GM19463 (cell line): ENCODE measurements around the gene PRDX2.

Experiments used
- ATAC-seq: cut with Tn5 transposase; IDR thresholded peaks from one replicate; pipeline ENCODE4 v1.9.1; 2021; ENCODE audit warnings: mild to moderate bottlenecking, moderate library complexity; ENCODE audit not compliant: unreplicated experiment

PRDX2 gene

DNA sequence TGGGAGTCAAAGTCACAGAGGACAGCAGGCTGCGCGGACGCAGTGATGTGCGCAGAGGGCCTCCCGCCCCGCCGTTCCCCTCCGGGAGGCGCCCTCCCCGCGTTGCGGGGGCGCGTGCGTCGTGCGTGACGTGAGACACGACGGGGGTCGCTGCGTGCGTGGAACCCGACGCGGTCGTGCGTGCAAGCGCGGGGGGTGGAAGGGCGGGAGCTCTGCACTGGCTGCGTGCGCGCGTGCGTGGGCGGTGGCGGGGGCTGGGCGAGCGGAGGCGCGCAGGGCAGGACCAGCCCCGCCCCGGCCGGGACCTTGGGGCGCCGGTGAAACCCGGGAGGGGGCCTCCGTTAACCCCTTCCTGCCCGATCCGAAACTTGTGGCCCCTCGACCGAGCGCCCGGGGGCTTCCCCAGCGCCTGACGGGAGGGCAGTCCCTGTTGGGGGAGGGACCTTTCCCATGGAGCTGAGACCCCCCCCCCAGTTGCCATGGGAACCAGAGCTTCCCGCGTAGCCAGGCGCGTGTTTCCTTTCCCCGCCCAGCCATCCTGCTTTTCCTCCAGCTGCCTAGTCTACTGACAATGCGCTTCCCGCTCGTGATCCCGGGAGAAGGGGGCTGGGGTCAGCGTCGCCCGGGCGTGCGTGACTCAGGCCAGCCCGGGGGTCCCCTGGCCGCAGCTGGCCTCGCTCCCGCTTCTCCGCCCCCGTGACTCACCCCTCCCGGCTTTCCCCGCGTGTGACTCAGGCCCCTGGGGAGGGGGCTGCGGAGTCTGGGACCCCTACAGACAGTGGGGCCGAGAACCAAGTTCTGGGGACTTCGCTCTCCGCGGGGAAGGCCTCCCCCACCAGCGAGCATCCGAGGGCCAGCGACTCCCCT lies 18.9 kb downstream of the PRDX2 start:
- peak; percentile 35 for ATAC-seq

DNA sequence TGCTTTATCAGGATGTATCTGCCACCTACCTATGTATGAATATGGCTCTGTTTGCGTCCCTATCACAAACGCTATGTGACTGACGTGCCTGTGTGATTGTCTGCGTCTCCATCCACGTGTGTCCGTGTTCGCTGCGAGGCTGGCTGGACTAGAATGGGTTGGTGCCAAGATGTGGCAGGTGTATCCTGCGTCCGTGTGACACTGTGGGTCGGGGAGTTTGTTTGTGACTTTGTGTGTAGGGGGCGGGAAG lies 19.5 kb downstream of the PRDX2 start:
- ATAC-seq = no peak

DNA sequence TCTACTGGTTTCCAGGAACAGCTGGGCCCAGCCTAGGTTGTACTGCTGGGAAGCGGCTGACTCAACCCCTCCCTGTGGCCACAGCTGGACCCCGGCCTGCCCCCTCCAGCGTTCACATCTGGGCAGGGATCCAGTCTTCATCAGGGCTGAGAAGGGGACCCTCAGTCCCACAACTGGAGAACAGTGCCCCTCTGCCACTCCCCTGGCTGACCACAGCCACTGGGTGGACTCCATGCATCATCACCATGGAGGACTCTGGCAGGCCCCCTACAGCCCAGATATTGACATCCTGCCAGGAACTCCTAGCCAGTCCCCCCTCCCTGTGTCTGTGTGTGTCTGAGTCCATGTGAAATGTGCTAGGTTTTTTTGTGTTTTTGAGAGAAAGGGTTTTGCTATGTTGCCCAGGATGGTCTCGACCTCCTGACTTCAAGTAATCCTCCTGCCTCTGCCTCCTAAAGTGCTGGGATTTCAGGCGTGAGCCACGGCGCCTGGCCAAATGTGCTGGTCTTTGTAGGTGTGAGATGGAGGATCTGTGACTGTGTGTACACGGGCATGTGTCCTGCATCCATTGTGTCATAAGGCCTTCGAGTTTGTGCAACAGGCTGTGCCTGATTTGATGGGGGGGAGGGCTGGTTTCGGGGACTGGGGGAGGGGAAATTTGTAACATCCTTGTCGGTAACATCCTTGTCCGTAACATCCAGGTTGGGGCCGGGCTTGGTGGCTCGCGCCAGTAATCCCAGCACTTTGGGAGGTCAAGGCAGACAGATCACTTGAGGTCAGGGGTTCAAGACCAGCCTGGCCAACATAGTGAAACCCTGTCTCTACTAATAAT lies 22.2 kb downstream of the PRDX2 start:
- ATAC-seq = no peak

DNA sequence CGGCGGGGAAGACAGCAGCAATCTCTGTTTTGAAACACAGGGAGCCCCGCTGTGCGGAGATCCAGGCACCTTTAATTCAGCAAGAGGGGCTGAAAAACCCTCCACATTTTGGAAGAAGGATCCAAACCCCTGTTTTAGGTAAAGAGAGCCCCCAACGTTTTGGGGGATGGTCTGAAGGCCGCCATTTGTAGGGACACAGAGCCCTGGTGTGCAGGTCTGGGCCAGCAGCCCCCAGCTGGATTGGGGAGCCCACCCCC lies 22.8 kb downstream of the PRDX2 start:
- ATAC-seq = no peak

DNA sequence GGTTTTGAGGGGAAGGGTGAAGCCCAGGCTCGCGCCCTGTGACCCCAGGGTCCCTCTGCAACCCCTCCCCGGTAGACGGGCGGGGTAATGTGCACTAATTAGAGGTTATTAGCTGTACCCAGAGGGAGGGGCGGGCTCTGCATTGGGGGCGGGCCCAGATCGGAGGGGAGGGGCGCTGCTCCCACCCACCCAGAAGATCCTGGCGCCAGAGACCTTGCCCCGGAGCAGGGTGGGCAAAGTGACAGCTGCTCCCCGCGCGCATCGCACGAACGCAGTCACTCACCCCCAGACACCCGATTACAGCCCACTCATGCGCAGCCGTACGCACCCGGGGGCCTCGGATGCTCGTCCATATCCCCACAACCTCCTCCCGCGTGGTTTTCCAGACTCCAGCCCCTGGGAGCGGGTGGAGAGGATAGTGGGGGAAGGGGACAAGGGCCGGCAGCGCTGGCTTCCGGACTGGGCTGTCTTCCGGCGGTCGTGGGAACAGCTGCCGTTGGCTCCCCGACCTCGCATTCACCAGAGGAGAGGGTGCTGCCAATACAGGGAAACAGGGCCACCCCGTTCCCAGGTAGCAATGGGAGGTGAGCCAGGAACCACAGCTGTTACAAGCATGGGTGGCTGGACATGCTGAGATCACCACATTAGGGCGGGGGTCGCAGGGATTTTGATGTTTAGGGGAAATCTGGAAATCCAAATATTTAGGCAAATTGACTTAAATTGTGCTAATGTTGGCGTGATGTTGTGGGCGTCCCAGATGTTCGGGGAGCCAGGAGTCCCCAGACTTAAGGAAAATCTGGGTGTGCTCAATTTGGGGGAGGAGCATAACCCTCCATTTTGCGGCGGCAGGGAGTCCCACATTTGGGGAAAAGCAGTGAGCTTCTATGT lies 23.3 kb downstream of the PRDX2 start:
- ATAC-seq = no peak

DNA sequence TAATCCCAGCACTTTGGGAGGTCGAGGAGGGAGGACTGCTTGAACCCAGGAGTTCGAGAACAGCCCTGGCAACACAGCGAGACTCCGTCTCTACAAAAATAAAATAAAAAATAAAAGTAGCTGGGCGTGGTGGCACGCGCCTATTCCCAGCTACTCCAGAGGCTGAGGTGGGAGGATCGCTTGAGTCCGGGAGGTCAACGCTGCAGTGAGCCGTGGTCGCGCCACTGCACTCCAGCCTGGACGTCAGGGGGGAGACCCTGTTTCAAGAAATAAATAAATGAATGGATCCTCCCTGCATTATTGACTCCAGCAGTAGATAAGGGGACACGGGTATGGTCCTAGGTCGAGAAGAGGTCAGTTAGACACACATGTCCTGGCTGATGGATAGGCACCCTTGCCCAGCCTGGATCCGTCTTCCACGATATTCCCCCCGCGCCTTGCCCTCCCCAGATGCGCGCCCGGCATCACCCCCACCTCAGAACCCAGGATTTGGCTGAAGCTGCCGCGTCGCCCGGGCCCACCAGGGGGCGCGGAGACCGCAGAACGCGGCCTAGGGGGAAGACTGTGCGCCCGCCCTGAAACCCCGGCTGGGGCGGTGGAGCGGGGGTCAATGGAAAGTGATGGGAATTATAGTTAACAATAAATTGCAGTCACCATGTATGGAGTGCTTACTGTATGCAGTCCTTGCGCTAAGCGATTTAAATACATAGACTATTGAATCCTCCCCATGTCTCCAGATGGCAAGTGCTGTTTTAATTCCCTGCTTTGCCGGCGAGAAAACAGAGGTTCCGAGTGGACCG lies 24.2 kb downstream of the PRDX2 start:
- ATAC-seq = no peak

DNA sequence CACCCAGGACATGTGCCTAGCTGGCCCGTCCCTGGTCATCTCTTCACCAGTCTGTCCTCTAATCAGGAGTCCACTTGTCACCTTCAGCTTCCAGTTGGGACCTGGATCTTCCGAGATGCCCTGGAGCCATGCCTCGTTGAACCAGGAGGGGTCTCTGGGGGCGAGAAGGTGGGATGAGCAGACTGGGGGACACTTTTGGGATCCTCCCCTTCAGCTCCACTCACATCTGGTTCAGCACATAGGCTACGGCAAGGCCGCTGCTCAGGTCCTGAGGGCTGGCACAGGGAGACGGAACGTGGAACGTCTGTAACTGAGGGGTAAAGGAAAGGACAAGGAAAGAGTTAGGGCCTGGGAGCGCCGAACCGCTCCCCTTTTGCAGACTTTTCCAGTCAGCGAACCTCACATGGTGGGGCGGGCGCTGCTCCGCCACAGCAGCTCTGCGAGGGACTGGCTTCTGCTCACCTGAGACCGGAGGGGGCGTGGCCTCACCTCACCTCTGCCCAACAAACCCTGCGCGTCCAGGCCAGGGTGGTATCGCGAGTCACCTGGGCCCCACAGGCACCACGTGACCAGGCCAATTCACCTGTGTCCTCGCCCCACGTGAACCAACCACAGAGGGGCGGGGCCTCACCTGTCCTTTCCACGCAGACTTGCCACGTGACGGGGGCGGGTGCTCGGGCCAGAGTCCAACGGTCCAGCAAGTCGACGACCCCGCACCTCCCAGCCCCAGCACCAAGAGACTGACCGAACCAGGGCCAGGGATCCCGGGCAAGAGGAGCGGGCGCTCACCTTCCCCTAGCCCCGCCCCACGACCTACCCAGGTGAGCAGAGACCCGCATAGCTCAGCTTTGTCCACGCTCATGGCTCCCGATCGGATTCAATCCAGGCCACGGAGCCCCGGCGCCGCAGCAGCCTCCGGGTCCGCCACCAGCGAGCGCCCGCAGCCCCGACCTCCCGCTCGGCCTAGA lies 26.7 kb downstream of the PRDX2 start, which contains the start of gene HOOK2:
HOOK2 (minus strand) TSS at position 965 of the 968 bp plus-strand sequence; CDS start at position 862, 103 bp downstream.
- no peak for ATAC-seq

DNA sequence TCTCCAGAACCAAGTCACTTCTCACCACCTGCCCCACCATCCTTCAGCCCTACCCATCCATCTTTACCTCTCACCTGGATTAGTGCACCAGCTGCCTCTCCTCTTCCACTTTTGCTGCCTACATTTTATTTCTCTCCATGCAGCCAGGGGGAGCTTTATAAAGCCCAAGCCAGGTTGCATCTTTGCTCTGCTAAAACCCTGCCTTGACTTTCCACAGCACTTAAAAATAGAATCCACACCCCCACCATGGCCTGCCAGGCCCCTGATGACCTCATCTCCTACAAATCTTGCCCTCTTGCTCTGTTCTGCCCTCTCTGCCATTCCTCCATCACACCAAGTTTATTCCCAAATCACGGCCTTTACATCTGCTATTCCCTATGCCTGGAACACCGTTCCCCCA lies 28.0 kb downstream of the PRDX2 start:
- ATAC-seq = no peak

DNA sequence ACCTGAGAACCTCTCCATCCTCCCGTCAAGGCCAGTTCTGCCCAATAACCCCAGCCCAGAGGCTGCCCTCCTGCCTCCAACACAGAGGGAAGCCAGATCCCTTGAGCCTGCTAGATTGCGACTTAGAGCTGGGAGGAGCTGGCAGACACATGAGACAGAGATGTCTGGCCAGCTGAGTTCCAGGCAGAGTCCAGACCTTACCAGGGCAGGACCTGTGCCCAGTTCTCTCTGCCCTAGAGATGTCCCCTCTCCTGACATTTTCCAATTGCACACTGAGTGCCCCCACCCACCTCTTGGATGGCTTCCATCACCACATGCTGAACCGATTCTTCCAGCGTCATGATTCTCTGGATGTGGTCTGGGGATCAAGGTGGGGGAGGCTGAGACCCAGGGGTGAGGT lies 29.3 kb downstream of the PRDX2 start:
- no peak for ATAC-seq

DNA sequence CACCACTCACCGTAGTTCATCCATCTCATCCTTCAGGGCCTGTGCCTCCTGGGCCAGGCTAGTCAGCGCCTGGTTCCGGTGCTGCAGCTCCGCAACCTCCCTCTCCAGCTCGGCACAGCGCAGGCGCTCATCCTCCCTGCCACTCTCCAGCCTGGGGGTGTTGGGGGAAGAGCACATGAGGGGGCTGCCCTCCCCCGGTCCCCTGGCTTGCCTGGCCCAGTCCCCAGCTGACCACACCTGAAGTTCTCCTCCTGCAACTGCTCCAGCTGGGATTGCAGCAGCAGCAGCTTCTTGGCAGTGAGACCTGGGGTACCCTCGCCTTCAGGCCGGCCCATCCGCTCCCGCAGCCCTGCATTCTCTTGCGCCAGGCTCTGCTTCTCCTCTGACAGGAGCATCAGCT lies 30.7 kb downstream of the PRDX2 start:
- ATAC-seq = no peak

DNA sequence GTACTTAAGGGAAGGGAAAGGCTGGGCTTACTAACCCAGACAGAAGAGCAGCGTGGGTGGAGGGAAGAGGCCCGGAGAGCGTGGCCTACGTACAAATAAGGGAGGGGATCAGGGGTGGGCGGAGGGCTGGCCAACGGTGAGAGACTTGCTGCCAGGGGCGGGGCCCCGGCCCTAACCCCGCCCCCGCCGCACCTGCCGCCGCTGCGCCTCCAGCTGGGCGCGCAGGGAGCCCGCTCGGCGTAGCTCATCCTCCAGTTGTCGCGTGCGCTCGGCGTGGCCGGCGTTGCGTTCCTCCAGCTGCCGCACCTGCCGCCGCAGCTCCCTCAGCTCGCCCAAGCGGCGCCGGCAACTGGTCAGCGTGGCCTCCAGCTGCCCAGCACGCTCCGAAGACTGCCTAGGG lies 31.9 kb downstream of the PRDX2 start:
- no peak for ATAC-seq

DNA sequence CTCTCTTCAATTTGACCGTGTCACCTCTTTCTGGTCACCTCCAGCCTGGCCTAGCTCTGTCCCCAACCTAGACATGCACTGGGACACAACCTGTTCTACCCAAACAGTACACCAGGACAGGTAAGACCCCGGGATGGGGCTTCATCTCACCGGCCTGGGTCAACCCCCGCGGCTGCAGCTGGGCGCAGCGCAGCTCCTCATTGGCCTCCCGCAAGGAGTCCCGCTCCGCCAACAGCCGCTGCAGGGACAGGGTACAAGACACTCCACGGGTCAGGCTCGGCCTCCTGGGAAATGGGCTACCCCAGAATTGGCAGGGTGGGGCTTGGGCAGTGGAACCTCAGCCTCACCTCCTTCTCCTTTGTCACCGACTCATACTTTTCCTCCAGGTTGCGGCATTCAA lies 33.9 kb downstream of the PRDX2 start:
- ATAC-seq = no peak

DNA sequence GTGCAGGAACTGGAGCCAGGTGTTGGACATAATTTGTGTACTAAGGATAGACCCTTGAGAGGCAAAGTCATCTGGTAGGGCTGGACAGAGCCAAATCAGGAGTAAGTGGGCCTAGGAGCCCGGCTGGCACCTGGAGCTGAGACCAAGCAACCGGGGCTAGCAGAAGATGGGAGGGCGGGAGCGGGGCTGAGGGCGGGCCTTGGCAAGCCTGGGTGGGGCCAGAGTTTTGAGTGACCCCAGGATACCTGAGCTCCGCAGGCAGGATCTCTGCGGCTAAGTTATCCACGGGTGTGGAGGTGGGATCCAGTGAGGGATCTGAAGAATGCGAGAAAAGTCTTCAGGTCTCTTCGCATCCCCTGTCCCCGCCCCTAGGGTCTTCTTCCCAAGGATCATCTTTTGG lies 34.5 kb downstream of the PRDX2 start:
- no peak for ATAC-seq

DNA sequence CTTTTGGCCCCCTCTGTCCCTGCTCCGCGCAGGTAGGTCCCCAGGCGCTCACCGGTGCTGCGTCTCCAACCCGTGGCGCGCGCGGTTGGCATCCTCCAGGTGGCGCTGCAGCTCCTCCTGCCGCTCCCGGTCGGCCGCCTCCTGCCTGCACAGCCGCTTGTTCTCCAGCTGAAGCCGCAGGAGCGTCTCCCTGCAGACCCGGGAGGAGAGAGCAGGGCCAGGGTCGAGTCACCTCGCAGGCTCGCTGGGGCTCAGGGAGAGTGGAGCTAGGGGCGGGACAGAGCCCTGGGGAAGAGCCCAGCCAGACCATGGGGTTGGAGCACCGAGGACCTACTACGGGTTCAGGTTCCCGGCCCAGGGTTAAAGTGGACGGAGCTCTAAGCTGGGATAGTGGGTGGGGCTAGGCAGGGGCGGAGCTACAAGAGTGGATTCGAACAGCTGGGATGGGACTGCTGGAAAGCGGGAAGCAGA lies 35.5 kb downstream of the PRDX2 start:
- peak; percentile 42 for ATAC-seq

DNA sequence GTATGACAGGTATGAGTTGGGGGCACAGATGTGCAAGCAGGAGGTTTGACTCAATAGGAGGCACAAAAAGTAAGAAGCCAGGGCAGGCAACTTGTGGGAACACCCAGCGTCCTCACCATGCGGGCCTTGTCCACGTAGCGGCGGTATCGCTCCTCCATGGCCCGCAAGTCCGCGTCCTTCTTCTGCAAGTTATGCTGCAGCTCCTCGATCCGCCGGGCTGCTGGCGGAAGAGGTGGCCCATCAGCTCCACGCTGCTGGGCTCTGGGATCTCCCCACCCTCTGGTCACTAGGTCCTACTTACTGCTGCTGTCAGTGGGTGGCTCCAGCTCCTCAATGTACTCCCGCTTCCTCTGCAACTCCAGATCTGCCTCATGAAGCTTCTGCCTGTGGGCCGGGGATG lies 36.9 kb downstream of the PRDX2 start:
- no peak for ATAC-seq

DNA sequence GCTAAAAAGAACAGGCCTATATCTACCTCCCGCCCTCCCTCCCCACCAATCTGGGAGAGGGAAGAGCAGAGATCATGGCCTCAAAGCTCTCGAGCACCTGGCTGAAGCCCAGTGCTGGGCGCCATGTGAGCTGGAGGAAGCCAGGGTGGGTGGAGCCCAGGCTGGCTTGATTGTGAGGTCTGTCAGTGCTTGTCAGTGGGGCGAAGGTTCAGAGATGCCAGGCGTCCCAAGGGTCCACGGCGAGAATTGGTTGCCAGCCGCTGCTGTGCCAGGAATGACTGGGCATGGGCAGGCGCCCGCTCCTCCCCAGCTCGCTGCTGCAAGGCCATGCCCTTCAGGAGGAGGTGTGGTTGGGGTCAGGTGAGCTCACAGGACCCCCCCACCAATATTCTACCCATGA lies 38.5 kb downstream of the PRDX2 start:
- no peak for ATAC-seq

DNA sequence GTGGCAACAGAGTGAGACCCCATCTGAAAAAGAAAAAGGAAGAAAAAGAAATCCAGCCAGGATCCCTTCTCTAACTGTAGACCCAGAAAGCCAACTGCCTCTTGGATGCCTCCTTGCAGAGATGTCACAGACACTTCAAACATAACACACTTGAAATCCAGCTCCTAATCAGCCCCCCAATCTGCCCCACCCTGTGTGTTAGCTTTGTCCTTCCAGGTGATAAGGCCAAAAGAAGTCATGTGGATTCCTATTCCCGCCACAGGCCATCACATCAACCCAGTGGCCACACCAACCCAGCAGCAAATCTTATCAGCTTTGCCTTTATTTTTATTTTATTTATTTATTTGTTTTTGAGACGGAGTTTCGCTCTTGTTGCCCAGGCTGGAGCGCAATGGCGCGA lies 41.9 kb downstream of the PRDX2 start:
- no peak for ATAC-seq

DNA sequence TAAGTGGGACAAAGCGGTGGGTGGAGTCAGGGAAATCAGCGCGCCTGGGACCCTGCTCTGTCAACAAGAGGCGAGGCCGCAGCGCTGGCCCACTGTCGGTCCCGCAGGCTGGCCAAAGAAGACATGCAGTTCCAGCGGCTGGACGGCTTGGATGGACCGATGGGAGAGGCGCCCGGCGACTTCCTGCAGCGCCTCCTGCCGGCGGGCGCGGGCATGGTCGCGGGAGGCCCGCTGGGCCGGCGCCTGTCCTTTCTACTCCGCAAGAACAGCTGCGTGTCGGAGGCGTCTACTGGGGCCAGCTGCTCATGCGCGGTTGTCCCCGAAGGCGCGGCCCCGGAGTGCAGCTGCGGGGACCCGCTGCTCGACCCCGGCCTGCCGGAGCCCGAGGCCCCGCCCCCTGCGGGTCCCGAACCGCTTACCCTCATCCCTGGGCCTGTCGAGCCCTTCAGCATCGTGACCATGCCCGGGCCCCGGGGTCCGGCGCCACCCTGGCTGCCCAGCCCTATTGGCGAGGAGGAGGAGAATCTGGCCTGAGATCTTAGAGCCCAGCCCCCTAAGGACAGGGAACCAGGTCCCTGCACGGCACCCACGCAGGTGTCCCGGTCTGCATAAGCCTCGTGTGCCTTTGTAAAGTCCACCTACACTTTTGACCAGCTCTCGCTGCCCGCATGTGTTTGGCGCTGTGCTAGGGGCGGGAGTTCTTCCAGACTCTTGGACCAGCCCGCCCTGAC lies 43.9 kb downstream of the PRDX2 start:
- ATAC-seq = no peak
